Glutamatergic neuron (in vitro differentiated cells): ENCODE data around the gene NBAS. TPM values are rescaled to one million over a fixed set of nuclear protein-coding genes. Genes with fewer than 3 reads are reported as not detected.
"Not testable (repeated sequence)": the region's sequence is repeated elsewhere in the genome, so short reads cannot be mapped to it uniquely, and the experiment has no call there.

Experiments
- DNase-seq: peaks from one replicate; pipeline ENCODE4 v3.0.0; 2022
- H3K27ac Mint-ChIP-seq: one replicate; pipeline ENCODE4 v1.8.0; 2020; ENCODE audit warnings: mild to moderate bottlenecking, mixed read lengths, inconsistent platforms; ENCODE audit not compliant: unreplicated experiment
- H3K27me3 Mint-ChIP-seq: one replicate; pipeline ENCODE4 v1.8.0; 2020; ENCODE audit warnings: mild to moderate bottlenecking, moderate library complexity, mixed read lengths, inconsistent platforms; ENCODE audit not compliant: unreplicated experiment
- H3K36me3 Mint-ChIP-seq: one replicate; pipeline ENCODE4 v1.8.0; 2020; ENCODE audit warnings: mild to moderate bottlenecking, mixed read lengths, inconsistent platforms; ENCODE audit not compliant: unreplicated experiment
- H3K4me1 Mint-ChIP-seq: one replicate; pipeline ENCODE4 v1.8.0; 2020; ENCODE audit warnings: mild to moderate bottlenecking, low read depth, mixed read lengths, inconsistent platforms; ENCODE audit not compliant: unreplicated experiment
- H3K4me3 Mint-ChIP-seq: one replicate; pipeline ENCODE4 v1.8.0; 2020; ENCODE audit warnings: mild to moderate bottlenecking, mixed read lengths, inconsistent platforms; ENCODE audit not compliant: unreplicated experiment
- H3K9me3 Mint-ChIP-seq: one replicate; pipeline ENCODE4 v1.8.0; 2020; ENCODE audit warnings: mild to moderate bottlenecking, moderate library complexity, mixed read lengths, inconsistent platforms; ENCODE audit not compliant: unreplicated experiment
- total RNA-seq: library from RNA; stranded (reverse); fragmentation: NEBNext Ultra II Directional; extraction: Animal tissue kit (Norgen Biotek cat#: 25700); gene quantifications from one replicate; pipeline ENCODE4 v1.2.1, GENCODE V29; 2021; ENCODE audit not compliant: unreplicated experiment
- TF ChIP-seq, protein P1 (sequence below): fragments of 200-600 bp; sonication (generic); IDR thresholded peaks from one replicate; pipeline ENCODE4 v1.5.0; 2021; ENCODE audit not compliant: partially characterized antibody, unreplicated experiment

NBAS gene
- total RNA-seq, 1 donor from 2014 or later = 46.1 TPM

DNA sequence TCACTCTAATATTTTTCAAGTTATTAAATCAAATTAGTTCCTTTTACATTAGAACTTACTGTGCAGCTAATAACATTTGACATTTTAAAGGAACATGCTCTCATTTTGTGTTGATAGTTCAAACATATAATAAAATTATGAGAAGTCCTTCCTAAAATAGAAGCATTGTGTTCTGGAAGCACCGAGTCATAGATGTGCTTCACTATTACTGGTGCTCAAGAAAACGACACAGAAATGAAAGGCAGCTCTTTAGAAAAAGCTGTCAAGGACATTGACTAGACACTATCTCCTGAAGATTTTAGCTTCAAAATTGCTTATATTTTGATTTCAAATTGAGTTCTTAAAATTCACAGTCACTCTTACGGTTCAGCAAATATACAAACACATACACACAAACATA lies 338.3 kb downstream of the NBAS start:
- Mint-ChIP-seq H3K9me3 (no peaks in the 10 kb centered on the region), H3K4me1 (peaks cover 3% of the 10 kb centered on the region), H3K36me3 (peaks cover 11% of the 10 kb centered on the region), H3K4me3 (no peak overlapping the region), H3K27me3 (peaks cover 2% of the 10 kb centered on the region), H3K27ac (no peak overlapping the region)
- DNase-seq = no peak
- TF ChIP-seq, protein P1, sequence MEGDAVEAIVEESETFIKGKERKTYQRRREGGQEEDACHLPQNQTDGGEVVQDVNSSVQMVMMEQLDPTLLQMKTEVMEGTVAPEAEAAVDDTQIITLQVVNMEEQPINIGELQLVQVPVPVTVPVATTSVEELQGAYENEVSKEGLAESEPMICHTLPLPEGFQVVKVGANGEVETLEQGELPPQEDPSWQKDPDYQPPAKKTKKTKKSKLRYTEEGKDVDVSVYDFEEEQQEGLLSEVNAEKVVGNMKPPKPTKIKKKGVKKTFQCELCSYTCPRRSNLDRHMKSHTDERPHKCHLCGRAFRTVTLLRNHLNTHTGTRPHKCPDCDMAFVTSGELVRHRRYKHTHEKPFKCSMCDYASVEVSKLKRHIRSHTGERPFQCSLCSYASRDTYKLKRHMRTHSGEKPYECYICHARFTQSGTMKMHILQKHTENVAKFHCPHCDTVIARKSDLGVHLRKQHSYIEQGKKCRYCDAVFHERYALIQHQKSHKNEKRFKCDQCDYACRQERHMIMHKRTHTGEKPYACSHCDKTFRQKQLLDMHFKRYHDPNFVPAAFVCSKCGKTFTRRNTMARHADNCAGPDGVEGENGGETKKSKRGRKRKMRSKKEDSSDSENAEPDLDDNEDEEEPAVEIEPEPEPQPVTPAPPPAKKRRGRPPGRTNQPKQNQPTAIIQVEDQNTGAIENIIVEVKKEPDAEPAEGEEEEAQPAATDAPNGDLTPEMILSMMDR = no peak

DNA sequence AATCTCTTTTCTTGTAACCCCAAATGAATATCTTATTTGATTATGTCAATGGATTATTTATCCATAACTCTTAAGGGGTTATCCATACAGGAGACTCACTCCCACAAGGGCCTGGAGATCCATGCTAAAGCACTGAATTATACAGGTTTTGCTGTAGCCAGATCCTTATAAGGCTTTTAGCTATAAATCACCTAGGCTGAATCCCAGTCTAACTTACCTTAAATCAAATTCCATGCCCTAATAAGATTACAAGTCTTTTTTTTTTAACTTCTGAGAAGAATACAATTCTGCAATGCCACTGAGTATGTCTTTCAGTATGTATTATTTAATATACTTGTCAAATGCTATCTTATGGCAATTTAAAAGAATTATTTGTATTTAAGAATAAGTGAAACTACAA lies 340.5 kb downstream of the NBAS start:
- peaks cover 3% of the 10 kb centered on the region for H3K4me1 Mint-ChIP-seq
- DNase-seq = no peak
- TF ChIP-seq, protein P1 = no peak
- H3K27me3 Mint-ChIP-seq = peaks cover 2% of the 10 kb centered on the region
- no peaks in the 10 kb centered on the region for H3K36me3 Mint-ChIP-seq
- H3K27ac Mint-ChIP-seq = no peak overlapping the region
- no peaks in the 10 kb centered on the region for H3K9me3 Mint-ChIP-seq
- H3K4me3 Mint-ChIP-seq = no peak overlapping the region

DNA sequence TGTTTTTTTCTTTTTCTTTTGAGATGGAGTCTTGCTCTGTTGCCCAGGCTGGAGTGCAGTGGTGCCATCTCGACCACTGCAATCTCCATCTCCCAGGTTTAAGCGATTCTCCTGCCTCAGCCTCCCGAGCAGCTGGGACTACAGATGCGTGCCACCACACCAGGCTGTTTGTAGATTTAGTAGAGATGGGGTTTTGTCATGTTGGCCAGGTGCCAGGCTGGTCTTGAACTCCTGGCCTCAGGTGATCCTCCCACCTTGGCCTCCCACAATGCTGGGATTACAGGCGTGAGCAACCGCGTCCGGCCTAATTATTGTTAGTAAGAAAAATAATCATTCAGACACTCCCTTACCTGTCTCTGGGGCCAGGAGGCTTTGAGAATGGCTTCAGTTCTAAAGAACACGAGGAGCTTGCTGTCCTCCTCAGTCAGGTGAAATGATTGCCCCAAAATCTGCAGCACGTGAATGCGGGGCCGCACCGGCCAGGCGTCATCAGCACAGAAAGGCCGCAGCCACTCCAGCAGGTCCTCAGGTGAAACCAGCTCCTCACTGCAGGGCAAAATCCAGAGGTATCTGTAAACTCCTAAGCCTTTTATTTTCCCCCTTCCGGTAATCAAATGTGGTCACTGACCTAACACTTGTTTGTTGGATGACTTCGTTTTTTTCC lies 342.6 kb downstream of the NBAS start:
- no peak for DNase-seq
- Mint-ChIP-seq H3K27ac (no peak overlapping the region), H3K9me3 (no peaks in the 10 kb centered on the region), H3K4me3 (no peak overlapping the region), H3K4me1 (no peaks in the 10 kb centered on the region), H3K27me3 (no peaks in the 10 kb centered on the region), H3K36me3 (no peaks in the 10 kb centered on the region)
- TF ChIP-seq, protein P1 = no peak

DNA sequence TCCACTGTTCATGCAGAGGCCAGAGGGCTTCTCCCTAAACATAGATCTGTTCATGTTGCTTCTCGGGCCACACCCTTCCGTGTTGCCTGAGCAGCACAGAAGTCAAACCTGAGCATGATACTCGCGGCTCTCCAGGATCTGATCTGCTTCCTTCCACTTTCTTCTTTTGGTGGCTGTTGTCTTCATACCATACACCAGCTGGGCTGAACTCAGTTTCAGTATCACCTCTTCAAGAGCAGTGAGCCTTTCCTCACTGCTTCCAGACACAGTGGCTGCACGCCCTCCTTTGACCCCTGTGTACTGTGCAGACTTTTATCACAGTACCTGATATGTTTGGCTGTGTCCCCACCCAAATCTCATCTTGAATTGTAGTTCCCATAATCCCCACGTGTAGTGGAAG lies 348.9 kb downstream of the NBAS start:
- Mint-ChIP-seq H3K27ac (no peak overlapping the region), H3K4me3 (no peak overlapping the region), H3K4me1 (no peaks in the 10 kb centered on the region), H3K36me3 (peaks cover 12% of the 10 kb centered on the region), H3K9me3 (peaks cover 1% of the 10 kb centered on the region), H3K27me3 (no peaks in the 10 kb centered on the region)
- no peak for DNase-seq
- TF ChIP-seq, protein P1 = no peak

DNA sequence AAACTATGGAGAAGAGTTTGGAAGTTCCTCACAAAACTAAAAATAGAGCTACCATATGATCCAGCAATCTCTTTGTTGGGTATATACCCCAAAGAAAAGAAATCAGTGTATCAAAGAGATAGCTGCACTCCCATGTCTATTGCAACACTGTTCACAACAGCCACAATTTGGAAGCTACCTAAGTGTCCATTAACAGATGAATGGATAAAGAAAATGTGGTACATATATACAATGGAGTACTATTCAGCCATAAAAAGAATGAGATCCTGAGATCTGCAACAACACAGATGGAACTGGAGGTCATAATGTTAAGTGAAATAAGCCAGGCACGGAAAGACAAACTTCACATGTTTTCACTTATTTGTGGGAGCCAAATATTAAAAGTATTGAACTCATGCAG lies 350.6 kb downstream of the NBAS start:
- not testable (repeated sequence) for H3K9me3 Mint-ChIP-seq, H3K27me3 Mint-ChIP-seq, DNase-seq, H3K27ac Mint-ChIP-seq, H3K4me1 Mint-ChIP-seq, H3K4me3 Mint-ChIP-seq
- peaks cover 20% of the 10 kb centered on the region for H3K36me3 Mint-ChIP-seq
